Body of pancreas (tissue), 4 donors: ENCODE data around the gene MDH2.

Experiments used
- POLR2A ChIP-seq, 3 donors: fragments of 450-650 bp; IDR thresholded peaks; one replicate each; pipeline ENCODE4 v1.6.1; 2016; ENCODE audit warnings: antibody characterized with exemption in 3 of 3, mild to moderate bottlenecking in 2 of 3
- TF ChIP-seq, protein P1 (sequence below), 7 experiments: fragments of 450-650 bp in 4 of 7; fragments of 200-600 bp in 3 of 7; sonication (generic) in 3 of 7; IDR thresholded peaks; one replicate each; pipeline ENCODE4 v1.5.1; 2016 to 2019; ENCODE audit warnings: antibody characterized with exemption in 7 of 7

DNA sequence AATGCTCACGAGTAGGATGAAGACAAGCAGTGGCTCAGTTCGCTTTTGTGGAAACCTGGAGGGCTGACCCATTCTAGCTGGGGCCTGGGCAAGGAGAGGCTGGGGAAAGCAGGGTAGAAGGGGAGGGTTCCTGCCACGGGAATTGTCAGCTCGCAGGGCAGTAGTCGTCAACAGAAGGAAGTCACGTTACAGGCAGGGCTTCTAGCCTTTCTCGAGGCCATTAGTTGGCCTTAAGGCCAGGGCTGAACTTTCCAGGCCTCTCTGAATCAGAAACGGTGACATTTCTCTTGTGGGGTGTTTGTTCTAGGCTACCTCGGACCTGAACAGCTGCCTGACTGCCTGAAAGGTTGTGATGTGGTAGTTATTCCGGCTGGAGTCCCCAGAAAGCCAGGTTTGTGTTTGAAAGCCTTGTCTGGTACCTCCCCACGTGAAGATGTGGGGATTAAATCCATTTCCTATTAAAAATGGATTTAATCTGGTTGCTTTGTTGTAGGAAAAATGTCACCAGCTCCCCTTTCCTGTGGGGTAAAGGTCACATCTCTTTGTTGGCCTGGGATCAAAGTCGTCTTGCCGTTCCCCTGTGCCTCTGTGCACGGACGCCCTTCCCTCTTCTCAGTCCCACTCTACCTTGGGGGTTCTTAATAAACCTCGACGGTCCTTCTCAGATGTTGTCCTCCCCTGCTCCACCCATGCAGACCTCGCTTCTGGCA, 9.4 kb downstream of the MDH2 start:
- TF ChIP-seq, protein P1, sequence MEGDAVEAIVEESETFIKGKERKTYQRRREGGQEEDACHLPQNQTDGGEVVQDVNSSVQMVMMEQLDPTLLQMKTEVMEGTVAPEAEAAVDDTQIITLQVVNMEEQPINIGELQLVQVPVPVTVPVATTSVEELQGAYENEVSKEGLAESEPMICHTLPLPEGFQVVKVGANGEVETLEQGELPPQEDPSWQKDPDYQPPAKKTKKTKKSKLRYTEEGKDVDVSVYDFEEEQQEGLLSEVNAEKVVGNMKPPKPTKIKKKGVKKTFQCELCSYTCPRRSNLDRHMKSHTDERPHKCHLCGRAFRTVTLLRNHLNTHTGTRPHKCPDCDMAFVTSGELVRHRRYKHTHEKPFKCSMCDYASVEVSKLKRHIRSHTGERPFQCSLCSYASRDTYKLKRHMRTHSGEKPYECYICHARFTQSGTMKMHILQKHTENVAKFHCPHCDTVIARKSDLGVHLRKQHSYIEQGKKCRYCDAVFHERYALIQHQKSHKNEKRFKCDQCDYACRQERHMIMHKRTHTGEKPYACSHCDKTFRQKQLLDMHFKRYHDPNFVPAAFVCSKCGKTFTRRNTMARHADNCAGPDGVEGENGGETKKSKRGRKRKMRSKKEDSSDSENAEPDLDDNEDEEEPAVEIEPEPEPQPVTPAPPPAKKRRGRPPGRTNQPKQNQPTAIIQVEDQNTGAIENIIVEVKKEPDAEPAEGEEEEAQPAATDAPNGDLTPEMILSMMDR (IDR thresholded peaks at IDR 0.05): no peak
- TF ChIP-seq POLR2A (IDR thresholded peaks at IDR 0.05): peak in 2 of 3 donors; percentile 7 to 22
